HG02571 (cell line): ENCODE data around the gene ZWILCH.
A peak's percentile ranks its signal among the peaks of the same experiment; 100 is the strongest.
"Not testable (repeated sequence)": the region's sequence is repeated elsewhere in the genome, so short reads cannot be mapped to it uniquely, and the experiment has no call there.

ENCODE experiments used
- ATAC-seq: cut with Tn5 transposase; IDR thresholded peaks from one replicate; pipeline ENCODE4 v1.9.1; 2021; ENCODE audit warnings: mild to moderate bottlenecking, moderate library complexity; ENCODE audit not compliant: unreplicated experiment

Gene ZWILCH

DNA sequence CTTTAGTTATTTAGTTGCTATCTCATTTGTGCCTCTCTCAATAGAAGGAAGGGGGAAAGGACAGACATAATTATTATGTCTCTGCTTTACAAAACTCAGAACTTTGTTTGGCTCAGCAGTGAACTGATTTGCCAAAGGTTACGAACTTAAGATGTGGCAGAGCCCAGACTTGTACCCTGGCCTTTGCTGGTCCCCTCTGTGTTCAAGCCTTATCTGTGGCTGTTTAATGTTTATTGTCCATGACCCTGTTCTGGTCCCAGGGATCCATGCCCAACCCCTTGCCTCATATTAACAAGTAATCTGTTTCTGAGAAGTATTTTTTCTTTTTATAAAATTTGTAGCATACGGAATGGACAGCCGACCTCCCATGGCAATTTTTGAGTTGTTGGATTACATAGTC is 18.2 kb upstream of the ZWILCH start:
- ATAC-seq: no peak

DNA sequence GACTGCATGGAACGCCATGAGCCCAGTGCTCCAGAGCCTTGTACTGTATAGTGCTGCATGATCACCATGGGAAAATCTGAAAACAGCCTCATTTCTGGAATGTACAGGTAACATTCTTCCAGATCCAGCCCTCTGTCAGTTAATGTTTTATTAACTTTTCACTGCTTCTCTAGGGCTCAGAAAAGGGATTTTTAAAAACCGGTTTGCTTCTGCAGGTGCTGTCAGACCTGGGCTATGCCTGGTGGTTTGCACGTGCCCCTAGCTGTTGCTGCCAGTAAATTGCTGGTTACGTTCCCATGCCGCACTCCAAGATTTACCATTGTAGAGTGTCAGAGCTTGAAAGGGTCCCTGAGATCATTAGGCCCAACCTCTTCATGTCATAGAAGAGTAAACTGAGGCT is 16.6 kb upstream of the ZWILCH start:
- ATAC-seq: no peak

DNA sequence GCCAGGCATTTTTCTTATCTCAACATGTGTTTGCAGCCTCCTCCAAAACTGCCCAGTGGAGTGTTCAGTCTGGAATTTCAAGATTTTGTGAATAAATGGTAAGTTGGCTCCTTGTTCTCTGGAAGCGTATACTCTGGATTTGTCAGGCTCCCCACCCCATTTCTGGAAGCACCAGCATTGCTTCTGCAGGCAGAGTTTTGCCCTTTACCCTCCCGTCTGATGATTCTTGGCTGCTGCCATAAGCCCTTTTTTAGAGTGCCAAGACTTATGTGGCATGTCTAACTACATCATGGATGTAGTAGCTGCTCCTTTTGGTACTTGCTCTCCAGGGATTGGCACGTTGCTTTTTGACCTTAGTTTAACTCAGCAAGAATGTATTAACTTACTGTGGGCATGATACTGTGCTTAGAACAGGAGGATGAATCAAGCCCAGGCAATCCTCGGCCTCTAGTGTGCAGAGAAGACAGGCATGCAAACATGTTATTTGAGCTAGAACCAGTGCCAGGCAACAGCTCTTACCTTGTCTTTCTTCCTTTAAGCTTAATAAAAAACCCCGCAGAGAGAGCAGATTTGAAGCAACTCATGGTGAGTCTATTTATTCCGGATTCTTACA is 15.8 kb upstream of the ZWILCH start:
- ATAC-seq: no peak

DNA sequence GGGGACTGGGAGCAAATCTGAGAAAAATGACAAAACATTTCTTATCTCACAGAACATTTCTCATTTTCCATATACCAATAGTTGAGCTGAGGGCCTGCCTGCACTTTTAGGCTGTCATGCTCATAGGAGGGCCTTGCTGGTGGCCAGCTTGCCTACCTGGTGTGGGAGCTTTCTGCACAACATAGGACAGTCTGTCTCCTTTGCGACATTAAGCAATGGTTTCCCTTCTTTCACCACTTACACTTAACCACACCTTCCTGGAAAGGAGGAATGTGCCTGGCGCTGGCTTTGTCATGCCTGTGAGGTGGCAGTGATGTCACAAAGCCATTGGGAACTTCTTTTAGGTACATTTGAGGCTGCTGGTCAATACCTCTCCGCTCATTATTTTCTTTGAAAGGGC is 13.3 kb upstream of the ZWILCH start:
- ATAC-seq: no peak

DNA sequence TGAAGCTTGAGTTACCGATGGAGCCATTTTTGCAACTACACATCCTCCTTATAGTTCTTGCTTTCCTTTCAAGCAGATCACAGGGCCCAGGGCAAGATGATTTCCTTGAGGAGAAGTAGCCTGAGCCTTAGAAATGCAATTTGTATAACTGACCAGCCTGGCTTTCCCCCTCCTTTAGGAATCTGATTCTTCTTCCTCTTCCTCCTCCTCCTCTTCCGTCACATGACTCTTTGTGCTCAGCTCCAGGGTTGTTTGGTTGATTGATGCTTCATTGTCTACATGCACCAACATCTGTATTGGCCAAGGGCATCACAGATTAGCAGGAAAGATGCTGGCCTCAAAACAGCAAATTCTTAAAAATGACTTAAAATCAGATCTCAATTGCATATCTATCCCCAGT is 10.9 kb upstream of the ZWILCH start:
- ATAC-seq: no peak

DNA sequence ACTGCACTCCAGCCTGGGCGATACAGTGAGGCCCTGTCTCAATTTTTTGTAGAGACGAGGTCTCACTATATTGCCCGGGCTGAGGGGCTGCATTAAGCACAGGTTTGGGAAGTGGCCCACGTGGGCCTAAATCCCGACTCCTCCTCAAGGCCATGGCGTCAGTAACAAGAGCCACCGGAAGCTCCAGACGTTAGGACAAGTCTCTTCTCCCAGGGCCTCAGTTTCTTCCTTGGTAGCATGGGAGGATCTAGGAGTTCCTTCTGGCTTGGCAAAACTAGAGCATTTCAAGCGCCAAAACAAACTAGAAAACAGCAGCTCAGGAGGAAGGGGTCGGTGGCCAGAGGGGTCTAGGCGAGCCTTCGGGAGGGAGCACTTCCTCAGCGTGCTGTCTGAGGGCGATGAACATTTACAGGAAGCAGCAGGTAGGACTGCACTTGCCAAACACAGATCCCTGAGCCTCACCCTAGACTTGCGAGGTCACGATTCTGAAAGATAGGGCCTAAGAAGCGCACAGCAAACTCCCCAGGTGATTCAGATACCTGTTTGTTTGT is 8.1 kb upstream of the ZWILCH start:
- ATAC-seq: peak; percentile 10

GRCh38 chr15:66497502-66498455 is 7.3 kb upstream of the ZWILCH start, which contains the start of gene SNAPC5:
Gene SNAPC5 (minus strand): TSS chr15:66497762. CDS start chr15:66497731, 31 bp downstream.
- ATAC-seq: peak; percentile 89

GRCh38 chr15:66498501-66499386 is 6.4 kb upstream of the ZWILCH start:
- ATAC-seq: no peak

DNA sequence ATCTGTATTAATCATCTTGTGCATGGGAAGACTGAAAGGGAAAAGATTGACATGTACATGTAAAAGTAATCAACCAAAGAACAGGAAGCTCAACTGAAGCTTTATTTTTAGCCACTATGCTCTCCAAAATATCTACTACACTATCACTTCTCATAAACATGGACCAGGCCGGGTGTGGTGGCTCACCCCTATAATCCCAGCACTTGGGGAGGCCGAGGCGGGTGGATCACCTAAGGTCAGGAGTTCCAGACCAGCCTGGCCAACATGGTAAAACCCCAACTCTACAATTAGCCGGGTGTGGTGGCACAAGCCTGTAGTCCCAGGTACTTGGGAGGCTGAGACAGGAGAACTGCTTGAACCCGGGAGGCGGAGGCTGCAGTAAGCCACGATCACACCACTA is 4.8 kb upstream of the ZWILCH start:
- ATAC-seq: not testable (repeated sequence)

DNA sequence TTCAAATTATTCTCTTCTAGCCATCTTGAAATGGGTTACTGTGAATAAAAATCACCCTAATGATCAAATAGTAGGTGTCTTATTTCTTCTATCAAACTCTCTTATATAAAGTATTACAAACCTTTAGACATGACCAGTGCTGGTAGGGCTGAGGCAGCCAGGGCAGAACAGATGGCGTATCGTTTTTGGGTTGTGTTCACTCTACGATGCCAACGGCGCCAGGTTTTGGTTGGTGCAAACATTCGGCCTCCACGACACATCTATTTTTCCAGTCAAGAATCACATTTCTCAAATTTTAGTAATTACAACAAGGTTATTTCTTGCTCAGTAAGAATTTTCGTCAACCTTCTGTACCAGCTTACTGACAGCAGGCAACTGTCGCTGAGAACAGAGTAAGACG is 2.6 kb upstream of the ZWILCH start:
- no peak for ATAC-seq

DNA sequence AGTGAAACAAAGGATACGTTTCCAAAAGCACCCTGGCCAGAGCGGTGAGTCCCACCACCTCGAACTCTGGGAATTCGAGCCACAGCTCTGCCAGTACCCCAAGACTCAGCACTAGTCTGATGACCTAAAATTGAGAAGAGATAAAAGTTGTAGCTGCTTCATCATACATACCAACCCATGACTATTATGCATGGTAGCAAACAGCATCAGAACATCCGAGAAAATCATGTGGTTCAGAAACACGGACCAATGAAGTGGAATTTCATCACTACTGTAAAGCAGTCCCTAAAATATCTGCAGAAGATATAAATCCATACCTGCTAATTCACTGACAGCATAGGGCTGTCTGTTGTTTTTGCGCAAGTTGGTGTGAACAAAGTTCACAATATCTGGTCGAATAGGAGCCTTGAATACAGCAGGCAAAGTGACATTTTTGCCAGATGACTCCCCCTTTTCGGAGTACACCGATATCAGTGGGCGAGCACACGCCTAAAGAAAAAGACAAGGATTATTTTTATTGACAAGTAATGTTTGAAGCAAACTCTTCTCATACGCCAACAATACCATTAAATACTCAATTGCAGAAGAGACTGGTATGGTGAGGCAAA is 2.0 kb upstream of the ZWILCH start:
- ATAC-seq: not testable (repeated sequence)

DNA sequence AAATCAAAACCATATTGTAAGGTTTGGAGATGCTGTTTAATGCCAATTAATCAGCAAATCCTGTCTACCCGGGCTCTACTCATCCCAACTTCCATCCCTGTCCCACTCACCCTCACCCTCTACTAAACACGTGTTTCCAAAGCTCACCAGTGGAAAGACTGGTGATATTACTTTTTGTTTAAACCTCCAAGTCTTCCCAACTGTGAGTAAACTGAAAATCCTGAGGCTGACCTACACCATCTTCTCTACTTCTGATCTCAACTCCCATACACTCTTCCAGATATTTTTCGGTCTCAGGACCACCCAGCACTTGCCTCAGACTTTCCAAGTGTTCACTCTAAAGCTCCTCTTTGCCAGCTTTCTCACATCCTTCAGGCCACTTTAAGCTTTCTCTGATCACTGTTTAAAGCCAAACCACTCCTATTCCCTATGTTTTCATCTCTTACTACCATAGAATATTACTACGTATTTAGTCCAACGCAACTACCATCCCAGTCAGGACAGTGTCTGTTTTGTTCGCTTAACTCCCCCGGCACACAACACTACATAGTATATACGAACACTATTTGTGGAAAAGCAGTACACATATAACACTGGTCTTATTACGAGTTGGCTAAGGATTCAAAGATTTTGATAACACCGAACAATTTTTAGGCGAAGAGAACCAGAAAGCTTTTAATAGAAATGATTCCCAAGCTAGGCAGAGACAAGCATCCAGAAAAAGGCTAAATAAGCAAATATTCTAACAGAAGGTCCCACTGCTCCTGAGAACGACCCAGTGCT is 1.2 kb upstream of the ZWILCH start:
- no peak for ATAC-seq

DNA sequence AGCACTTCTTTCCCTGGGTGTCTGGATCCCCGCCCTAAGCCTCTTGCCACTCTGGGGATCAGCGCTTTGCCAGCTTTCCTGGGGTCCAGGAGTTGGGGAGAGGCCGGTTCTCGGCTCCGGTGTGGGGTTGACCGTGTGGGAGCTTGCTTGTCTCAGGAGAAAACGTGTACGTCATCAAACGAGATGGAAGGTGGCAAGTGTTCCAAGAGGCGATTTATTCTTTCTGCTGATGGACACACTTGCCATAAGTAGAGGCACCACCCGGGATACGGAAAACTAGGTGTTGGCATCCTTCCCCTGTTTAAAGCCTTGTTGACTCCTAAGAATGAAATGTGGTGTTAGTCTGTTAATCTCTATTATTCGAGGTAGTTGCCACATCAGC is 295 bp downstream of the ZWILCH start:
- ATAC-seq: no peak

DNA sequence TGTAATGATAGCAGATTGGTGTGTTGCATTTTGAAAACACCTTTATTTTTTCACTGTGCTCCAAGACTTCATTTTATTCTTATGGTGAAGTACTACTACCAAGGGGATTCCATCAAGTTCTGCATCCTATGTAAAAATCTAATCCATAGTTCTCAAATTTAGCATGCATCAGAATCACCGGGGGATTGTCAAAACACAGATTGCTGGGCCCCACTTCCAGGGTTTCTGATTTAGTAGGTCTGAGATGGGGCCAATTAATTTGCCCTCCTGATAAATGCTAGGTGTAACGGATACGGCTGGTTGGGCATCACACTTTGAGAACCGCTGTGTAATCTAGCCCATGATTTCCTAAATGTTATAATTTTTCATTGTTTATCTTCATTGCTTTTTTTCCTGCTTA is 692 bp downstream of the ZWILCH start:
- ATAC-seq: no peak

- ATAC-seq: no peak
Observed at GRCh38 chr15:66508293-66508883, 3.3 kb downstream of the ZWILCH start.

GRCh38 chr15:66514586-66514985 is 9.5 kb downstream of the ZWILCH start:
- no peak for ATAC-seq

GRCh38 chr15:66515901-66516322 is 10.8 kb downstream of the ZWILCH start:
- no peak for ATAC-seq

- ATAC-seq: no peak
Observed at GRCh38 chr15:66523926-66524325, 18.8 kb downstream of the ZWILCH start.

DNA sequence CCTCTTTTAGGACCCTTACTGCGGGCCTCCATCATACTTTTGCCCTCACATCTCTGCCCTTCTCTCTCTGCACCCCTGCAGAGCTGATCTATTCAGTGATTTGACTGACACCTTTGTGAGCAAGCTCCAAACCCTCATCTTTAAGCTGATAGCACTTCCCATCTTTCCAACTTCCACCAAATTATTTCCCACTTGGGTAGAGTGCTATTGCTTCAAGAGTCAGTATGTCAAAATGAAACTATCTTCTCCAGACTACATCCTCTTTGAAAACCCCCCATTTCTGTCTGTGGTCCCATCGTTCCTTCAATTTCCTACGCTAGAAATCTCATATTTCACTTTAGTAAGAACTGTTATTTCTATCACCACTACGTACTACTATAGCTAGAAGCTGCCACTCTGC is 19.7 kb downstream of the ZWILCH start:
- no peak for ATAC-seq
